Vagina (tissue), 2 donors: ENCODE results near the gene TRPM2. TPM values are rescaled to one million over a fixed set of nuclear protein-coding genes. Genes with fewer than 3 reads are reported as not detected.
A peak's percentile ranks its signal among the peaks of the same experiment; 100 is the strongest.

Experiments used
- DNase-seq, 2 donors: peaks; one replicate each; pipeline ENCODE4 v3.0.0-alpha.2; 2017; ENCODE audit errors: extremely low spot score in 2 of 2
- H3K27ac ChIP-seq: fragments of 200-600 bp; sonication (generic); one replicate; pipeline ENCODE4 v1.5.1; 2019
- H3K27me3 ChIP-seq: fragments of 200-600 bp; sonication (generic); one replicate; pipeline ENCODE4 v1.5.1; 2019
- H3K36me3 ChIP-seq, 2 donors: fragments of 200-600 bp; sonication (generic); one replicate each; pipeline ENCODE4 v1.5.1; 2017 to 2019
- H3K4me1 ChIP-seq: fragments of 200-600 bp; sonication (generic); one replicate; pipeline ENCODE4 v1.5.1; 2019
- H3K4me3 ChIP-seq, 2 donors: fragments of 200-600 bp; sonication (generic); 1 replicate in 1 of 2; 2 replicates in 1 of 2; pipeline ENCODE4 v1.5.1; 2016 to 2019
- H3K9me3 ChIP-seq: fragments of 200-600 bp; sonication (generic); one replicate; pipeline ENCODE4 v1.5.1; 2019
- CTCF ChIP-seq, 3 experiments: fragments of 450-650 bp in 2 of 3; fragments of 200-600 bp in 1 of 3; sonication (generic) in 1 of 3; IDR thresholded peaks; one replicate each; pipeline ENCODE4 v1.5.1; 2017 to 2019; ENCODE audit warnings: antibody characterized with exemption in 3 of 3, mild to moderate bottlenecking in 2 of 3, moderate library complexity in 2 of 3
- POLR2A ChIP-seq, 2 donors: fragments of 450-650 bp; IDR thresholded peaks; one replicate each; pipeline ENCODE4 v1.6.1; 2017; ENCODE audit warnings: antibody characterized with exemption in 2 of 2, mild to moderate bottlenecking in 2 of 2, moderate library complexity in 2 of 2
- POLR2AphosphoS5 ChIP-seq, 2 donors: sonication (generic); formaldehyde crosslinking; IDR thresholded peaks; one replicate each; pipeline ENCODE4 v1.9.0; 2017; ENCODE audit warnings: antibody characterized with exemption in 2 of 2, mild to moderate bottlenecking in 2 of 2, low read depth in 1 of 2; ENCODE audit not compliant: insufficient read depth in 1 of 2
- intact Hi-C: fragments of 100-400 bp; cut with DNase I; formaldehyde crosslinking; loops from one replicate; pipeline ENCODE4 v1.15.1; 2023
- total RNA-seq: library from RNA; depleted of rRNA; stranded (reverse); fragments of >200 nt; gene quantifications from one replicate; pipeline ENCODE4 v1.2.3, GENCODE V29; 2016

Gene TRPM2
- total RNA-seq, 1 donor from 2014 or later, result 2.2 TPM

- DNase-seq, result no peak
- TF ChIP-seq CTCF (IDR thresholded peaks at IDR 0.05) (no peak), POLR2A (IDR thresholded peaks at IDR 0.05) (no peak), POLR2AphosphoS5 (IDR thresholded peaks at IDR 0.05; ENCODE audit: insufficient read depth in 1 of 2, low read depth in 1 of 2) (no peak)
- Histone ChIP-seq H3K36me3 (no peaks in the 10 kb centered on the region), H3K4me3 (no peak overlapping the region), H3K27ac (no peak overlapping the region), H3K4me1 (no peaks in the 10 kb centered on the region), H3K27me3 (no peaks in the 10 kb centered on the region), H3K9me3 (no peaks in the 10 kb centered on the region)
- intact Hi-C loops, result no loop called here
These were observed 46.8 kb downstream of the TRPM2 start for GRCh38 chr21:44399955-44400790.

GRCh38 chr21:44400791-44401385 lies 47.5 kb downstream of the TRPM2 start:
- Histone ChIP-seq H3K27ac (no peak overlapping the region), H3K9me3 (no peaks in the 10 kb centered on the region), H3K4me1 (no peaks in the 10 kb centered on the region), H3K36me3 (no peaks in the 10 kb centered on the region), H3K27me3 (no peaks in the 10 kb centered on the region), H3K4me3 (no peak overlapping the region)
- DNase-seq, result no peak
- TF ChIP-seq POLR2A (IDR thresholded peaks at IDR 0.05), result no peak
- TF ChIP-seq CTCF (IDR thresholded peaks at IDR 0.05), result no peak
- TF ChIP-seq POLR2AphosphoS5 (IDR thresholded peaks at IDR 0.05; ENCODE audit: insufficient read depth in 1 of 2, low read depth in 1 of 2), result no peak
- intact Hi-C loops, result no loop called here

GRCh38 chr21:44401386-44402160 lies 48.2 kb downstream of the TRPM2 start:
- intact Hi-C loops, result no loop called here
- no peak for TF ChIP-seq CTCF (IDR thresholded peaks at IDR 0.05)
- TF ChIP-seq POLR2A (IDR thresholded peaks at IDR 0.05), result no peak
- TF ChIP-seq POLR2AphosphoS5 (IDR thresholded peaks at IDR 0.05; ENCODE audit: insufficient read depth in 1 of 2, low read depth in 1 of 2), result no peak
- Histone ChIP-seq H3K27me3 (no peaks in the 10 kb centered on the region), H3K27ac (no peak overlapping the region), H3K4me1 (no peaks in the 10 kb centered on the region), H3K4me3 (no peak overlapping the region), H3K9me3 (no peaks in the 10 kb centered on the region), H3K36me3 (no peaks in the 10 kb centered on the region)
- DNase-seq, result peak in 1 of 2 donors; percentile 64

GRCh38 chr21:44402323-44403105 lies 49.1 kb downstream of the TRPM2 start:
- H3K4me3 ChIP-seq, result no peak overlapping the region
- H3K27ac ChIP-seq, result no peak overlapping the region
- H3K4me1 ChIP-seq, result no peaks in the 10 kb centered on the region
- intact Hi-C loops, result no loop called here
- no peaks in the 10 kb centered on the region for H3K36me3 ChIP-seq
- H3K9me3 ChIP-seq, result no peaks in the 10 kb centered on the region
- TF ChIP-seq CTCF (IDR thresholded peaks at IDR 0.05) (no peak), POLR2A (IDR thresholded peaks at IDR 0.05) (no peak), POLR2AphosphoS5 (IDR thresholded peaks at IDR 0.05; ENCODE audit: insufficient read depth in 1 of 2, low read depth in 1 of 2) (no peak)
- peak in 1 of 2 donors; percentile 54 for DNase-seq
- no peaks in the 10 kb centered on the region for H3K27me3 ChIP-seq
